GM18519 (cell line): ENCODE results near the gene C3.
"Not testable (repeated sequence)": the region's sequence is repeated elsewhere in the genome, so short reads cannot be mapped to it uniquely, and the experiment has no call there.

Experiments
- ATAC-seq: cut with Tn5 transposase; IDR thresholded peaks from one replicate; pipeline ENCODE4 v1.9.1; 2021; ENCODE audit warnings: mild to moderate bottlenecking, moderate library complexity; ENCODE audit not compliant: unreplicated experiment, low FRiP score

Gene C3

GRCh38 chr19:6672693-6673290, 47.7 kb downstream of the C3 start:
- ATAC-seq, result no peak

- no peak for ATAC-seq
These were observed 48.5 kb downstream of the C3 start for GRCh38 chr19:6671960-6672359.

- ATAC-seq, result no peak
These were observed 51.8 kb downstream of the C3 start for GRCh38 chr19:6668691-6669090.

- no peak for ATAC-seq
These were observed 53.3 kb downstream of the C3 start for GRCh38 chr19:6667114-6667627.

- no peak for ATAC-seq
These were observed 55.5 kb downstream of the C3 start for GRCh38 chr19:6664916-6665315.

GRCh38 chr19:6663236-6664201, 56.9 kb downstream of the C3 start:
- ATAC-seq, result no peak

- ATAC-seq, result no peak
These were observed 57.7 kb downstream of the C3 start for GRCh38 chr19:6662702-6663101.

- not testable (repeated sequence) for ATAC-seq
These were observed 58.8 kb downstream of the C3 start for GRCh38 chr19:6661509-6662244.

GRCh38 chr19:6660930-6661329, 59.5 kb downstream of the C3 start:
- ATAC-seq, result no peak

GRCh38 chr19:6656390-6656789, 64.1 kb downstream of the C3 start:
- ATAC-seq, result not testable (repeated sequence)

GRCh38 chr19:6654347-6655310, 65.8 kb downstream of the C3 start:
- no peak for ATAC-seq

GRCh38 chr19:6652805-6653094, 67.7 kb downstream of the C3 start:
- ATAC-seq, result no peak

- no peak for ATAC-seq
These were observed 68.3 kb downstream of the C3 start for GRCh38 chr19:6651965-6652804.

GRCh38 chr19:6649185-6649584, 71.3 kb downstream of the C3 start:
- no peak for ATAC-seq

GRCh38 chr19:6648141-6648715, 72.2 kb downstream of the C3 start:
- ATAC-seq, result no peak

- ATAC-seq, result no peak
These were observed 75.7 kb downstream of the C3 start for GRCh38 chr19:6644796-6645195.

GRCh38 chr19:6640333-6640732, 80.1 kb downstream of the C3 start:
- ATAC-seq, result not testable (repeated sequence)

GRCh38 chr19:6639439-6639838, 81.0 kb downstream of the C3 start:
- ATAC-seq, result no peak

- not testable (repeated sequence) for ATAC-seq
These were observed 87.0 kb downstream of the C3 start for GRCh38 chr19:6633456-6633813.
